OCI-M2 (cell line): ENCODE results near the gene RHAG.

Experiments used
- DNase-seq: peaks from one replicate; lab custom pipeline; 2025; ENCODE audit not compliant: unreplicated experiment; lab: John Stamatoyannopoulos, UW

RHAG gene

DNA sequence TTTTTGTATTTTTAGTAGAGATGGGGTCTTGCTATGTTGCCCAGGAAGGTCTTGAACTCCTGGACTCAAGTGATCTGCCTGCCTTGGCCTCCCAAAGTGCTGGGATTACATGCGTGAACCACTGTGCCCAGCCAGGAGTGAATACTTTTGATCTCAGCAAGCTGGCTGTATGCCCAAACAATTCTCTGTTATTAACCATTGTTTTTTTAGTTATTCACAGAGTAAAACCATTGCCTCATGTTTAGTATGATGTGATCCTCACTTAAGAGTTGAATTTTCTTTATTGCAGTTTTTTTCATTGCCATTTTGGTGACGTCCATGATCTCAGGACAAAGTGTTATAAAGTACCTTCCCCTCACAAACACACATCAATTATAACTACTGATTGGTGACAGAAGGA lies 71.4 kb downstream of the RHAG start:
- DNase-seq = no peak

DNA sequence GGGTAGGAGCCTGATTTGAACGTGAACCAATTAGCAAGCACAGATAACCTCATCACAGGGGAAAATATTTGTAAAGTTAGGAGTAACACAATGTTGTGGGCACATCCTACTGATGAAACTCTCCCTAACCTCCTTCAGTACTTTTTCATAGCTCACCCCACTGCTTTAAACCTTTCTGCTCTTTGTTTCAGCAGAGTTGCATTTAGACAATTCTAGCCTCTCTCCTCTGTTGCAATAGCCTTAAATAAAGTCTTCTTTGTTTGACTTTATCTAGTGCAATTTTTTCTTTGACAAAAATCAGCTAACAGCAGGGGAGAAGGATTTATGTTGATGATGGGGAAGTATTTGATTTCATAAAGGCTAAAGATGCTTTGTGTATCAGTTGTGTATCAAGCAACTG lies 72.1 kb downstream of the RHAG start:
- no peak for DNase-seq

DNA sequence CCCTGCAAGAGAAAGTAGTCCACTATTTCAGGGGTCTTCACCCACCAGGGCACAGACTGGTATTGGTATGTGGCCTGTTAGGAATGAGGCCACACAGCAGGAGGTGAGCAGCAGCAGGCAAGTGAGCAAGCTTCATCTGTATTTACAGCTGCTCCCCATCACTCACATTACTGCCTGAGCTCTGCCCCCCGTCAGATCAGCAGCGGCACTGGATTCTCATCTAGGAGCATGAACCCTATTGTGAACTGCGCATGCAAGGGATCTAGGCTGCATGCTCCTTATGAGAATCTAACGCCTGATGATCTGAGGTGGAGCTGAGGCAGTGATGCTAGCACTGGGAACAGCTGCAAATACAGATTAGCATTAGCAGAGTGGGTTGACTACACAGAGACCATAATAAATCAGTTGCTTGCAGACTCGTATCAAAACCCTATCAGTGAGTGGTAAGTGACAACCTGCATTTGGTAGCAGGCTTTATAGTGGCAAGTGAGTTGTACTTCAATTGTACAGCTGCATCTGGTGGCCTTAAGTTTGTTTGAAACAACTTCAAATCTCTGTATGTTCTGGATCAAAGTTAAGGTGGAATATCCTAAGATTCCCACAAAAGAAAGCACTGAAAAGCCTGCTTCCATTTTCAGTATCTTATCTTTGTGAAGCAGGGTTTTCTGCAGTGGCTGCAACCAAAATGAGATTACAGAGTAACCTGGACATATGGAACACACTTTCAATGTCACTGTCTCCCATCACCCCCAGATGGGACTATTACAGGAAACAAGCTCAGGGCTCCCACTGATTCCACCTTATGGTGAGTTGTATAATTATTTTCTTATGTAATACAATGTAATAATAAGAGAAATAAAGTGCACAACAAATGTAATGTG lies 73.4 kb downstream of the RHAG start:
- no peak for DNase-seq

DNA sequence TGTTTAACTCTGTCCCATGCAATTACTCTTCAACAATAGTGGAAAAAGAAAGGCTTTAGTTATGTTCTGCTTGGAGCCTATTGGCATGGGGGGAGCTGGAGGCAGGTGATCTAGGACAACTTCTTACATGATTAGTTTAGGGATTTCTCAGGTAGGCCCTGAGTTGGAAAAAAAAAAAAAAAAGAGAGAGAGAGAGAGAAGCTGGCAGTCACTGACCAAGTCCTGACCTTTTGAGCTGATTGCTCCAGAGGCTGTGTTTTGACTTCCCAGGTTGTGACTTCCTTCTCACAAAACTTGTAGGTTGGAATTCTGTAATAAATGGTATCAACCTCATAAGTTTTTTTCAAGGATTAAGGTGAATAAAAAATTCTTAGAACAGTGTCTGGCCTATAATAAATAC lies 78.4 kb downstream of the RHAG start:
- no peak for DNase-seq

DNA sequence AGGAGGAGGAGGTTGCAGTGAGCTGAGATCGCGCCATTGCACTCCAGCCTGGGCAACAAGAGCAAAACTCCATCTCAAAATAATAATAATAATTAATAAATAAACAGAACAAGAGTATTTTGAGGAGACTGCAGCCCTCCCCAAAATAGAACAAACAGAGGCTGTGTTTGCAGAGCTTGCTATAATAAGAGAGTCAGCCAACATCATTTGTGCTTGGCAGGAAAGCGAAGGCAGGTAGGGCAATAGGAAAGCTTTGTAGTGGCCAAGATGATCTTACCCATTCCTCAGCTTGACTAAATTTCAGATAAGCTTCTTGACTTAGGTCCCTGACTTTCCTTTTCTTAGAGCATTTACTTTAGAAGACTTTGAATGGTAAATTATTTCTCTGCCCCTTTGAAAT lies 79.5 kb downstream of the RHAG start:
- no peak for DNase-seq

DNA sequence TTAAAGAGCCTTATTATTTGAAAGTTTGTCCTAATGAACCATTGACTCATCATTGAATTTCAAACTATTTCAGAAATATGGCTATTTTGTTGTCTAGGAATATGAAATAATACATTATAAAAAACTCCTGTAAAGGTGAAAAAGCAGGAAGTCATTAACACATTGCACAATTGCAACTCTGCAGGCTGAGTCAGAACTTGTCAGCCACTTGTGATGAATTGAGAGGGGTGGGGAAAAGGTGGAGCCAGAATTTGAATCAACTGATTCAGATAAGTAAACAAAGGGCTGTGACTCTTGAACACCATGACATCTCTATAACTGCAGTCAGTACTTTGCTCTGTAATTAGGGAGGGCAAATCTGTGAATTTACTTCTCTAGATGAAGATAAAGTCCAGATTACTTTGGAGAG lies 80.2 kb downstream of the RHAG start:
- no peak for DNase-seq

DNA sequence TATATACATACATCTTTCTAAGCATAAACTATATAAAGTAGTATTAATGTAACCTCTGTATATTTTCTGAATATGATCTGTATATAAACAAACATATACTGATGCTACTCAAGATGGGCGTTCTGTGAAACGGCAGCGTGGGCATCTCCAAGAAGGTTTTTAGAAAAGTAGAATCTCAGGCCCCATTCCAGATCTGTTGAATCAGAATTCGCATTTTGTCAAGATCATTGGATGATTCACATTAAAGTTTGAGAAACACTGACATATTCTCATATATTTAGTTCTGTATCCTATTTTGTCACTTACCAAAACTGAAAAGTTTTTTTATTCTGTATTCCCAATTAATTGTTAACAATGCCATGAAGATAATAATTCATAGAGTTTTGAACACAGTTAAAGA lies 80.7 kb downstream of the RHAG start:
- DNase-seq = no peak
